ENCODE measurements around the gene FJX1. TPM values are rescaled to one million over a fixed set of nuclear protein-coding genes. Genes with fewer than 3 reads are reported as not detected.
A peak's percentile ranks its signal among the peaks of the same experiment; 100 is the strongest.
"Not testable (repeated sequence)": the region's sequence is repeated elsewhere in the genome, so short reads cannot be mapped to it uniquely, and the experiment has no call there.

The FJX1 gene
- total RNA-seq, 6 experiments from 2014 or later, result 0.79 to 4.2 (median 1.3) TPM

DNA sequence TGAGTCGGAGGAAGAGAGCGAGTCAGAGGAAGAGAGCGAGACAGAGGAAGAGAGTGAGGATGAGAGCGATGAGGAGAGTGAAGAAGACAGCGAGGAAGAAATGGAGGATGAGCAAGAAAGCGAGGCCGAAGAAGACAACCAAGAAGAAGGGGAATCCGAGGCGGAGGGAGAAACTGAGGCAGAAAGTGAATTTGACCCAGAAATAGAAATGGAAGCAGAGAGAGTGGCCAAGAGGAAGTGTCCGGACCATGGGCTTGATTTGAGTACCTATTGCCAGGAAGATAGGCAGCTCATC lies 45.1 kb downstream of the FJX1 start:
- Histone ChIP-seq H3K27ac (peak overlapping the region; percentile 94 to 99 (median 98)), H3K4me1 (peaks cover 0 to 34% (median 7%) of the 10 kb centered on the region in 4 donors), H3K4me3 (peak overlapping the region; percentile 74 to 87 (median 80)), H3K9me3 (no peaks in the 10 kb centered on the region), H3K27me3 (no peaks in the 10 kb centered on the region), H3K36me3 (no peaks in the 10 kb centered on the region)
- TF ChIP-seq, protein P1, sequence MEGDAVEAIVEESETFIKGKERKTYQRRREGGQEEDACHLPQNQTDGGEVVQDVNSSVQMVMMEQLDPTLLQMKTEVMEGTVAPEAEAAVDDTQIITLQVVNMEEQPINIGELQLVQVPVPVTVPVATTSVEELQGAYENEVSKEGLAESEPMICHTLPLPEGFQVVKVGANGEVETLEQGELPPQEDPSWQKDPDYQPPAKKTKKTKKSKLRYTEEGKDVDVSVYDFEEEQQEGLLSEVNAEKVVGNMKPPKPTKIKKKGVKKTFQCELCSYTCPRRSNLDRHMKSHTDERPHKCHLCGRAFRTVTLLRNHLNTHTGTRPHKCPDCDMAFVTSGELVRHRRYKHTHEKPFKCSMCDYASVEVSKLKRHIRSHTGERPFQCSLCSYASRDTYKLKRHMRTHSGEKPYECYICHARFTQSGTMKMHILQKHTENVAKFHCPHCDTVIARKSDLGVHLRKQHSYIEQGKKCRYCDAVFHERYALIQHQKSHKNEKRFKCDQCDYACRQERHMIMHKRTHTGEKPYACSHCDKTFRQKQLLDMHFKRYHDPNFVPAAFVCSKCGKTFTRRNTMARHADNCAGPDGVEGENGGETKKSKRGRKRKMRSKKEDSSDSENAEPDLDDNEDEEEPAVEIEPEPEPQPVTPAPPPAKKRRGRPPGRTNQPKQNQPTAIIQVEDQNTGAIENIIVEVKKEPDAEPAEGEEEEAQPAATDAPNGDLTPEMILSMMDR (IDR thresholded peaks at IDR 0.05), result no peak
- TF ChIP-seq POLR2A (IDR thresholded peaks at IDR 0.05), result no peak
- intact Hi-C loops (cut with DNase I), result no loop called here
- ATAC-seq, result no peak
- WGBS (ENCODE audit: insufficient coverage, low coverage, low lambda C conversion rate, missing lambda C conversion rate), result 66% methylated on average over 10 of the region's 10 CpGs
- no peak for DNase-seq

DNA sequence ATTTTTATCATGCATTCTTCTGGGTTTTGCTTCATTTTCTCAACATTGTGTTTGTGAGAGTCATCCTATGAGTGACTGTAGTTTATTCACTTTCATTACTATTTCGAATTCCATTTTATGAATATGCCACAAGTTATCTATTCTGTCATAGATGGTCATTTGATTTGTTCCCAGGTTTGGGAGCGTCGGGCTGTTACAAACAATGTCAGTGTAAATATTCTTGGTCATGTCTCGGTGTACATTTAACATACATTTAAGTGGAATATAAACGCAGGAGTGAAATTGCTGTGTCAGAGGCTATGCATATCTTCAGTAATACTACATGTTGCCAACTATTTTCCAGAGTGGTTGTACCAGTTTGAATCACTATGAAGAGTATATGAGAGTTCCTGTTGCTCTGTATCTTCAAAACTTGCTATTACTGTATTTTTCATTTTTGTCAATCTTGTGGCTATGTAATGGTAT lies 46.7 kb downstream of the FJX1 start:
- intact Hi-C loops (cut with DNase I), result no loop called here
- Histone ChIP-seq H3K4me1 (peaks cover 0 to 34% (median 3%) of the 10 kb centered on the region in 4 donors), H3K27me3 (no peaks in the 10 kb centered on the region), H3K9me3 (no peaks in the 10 kb centered on the region), H3K4me3 (no peak overlapping the region), H3K36me3 (no peaks in the 10 kb centered on the region), H3K27ac (no peak overlapping the region)
- ATAC-seq, result no peak
- DNase-seq, result no peak
- WGBS (ENCODE audit: insufficient coverage, low coverage, low lambda C conversion rate, missing lambda C conversion rate), result 95% methylated on average over 5 of the region's 5 CpGs
- TF ChIP-seq, protein P1 (IDR thresholded peaks at IDR 0.05), result no peak
- TF ChIP-seq POLR2A (IDR thresholded peaks at IDR 0.05), result no peak

DNA sequence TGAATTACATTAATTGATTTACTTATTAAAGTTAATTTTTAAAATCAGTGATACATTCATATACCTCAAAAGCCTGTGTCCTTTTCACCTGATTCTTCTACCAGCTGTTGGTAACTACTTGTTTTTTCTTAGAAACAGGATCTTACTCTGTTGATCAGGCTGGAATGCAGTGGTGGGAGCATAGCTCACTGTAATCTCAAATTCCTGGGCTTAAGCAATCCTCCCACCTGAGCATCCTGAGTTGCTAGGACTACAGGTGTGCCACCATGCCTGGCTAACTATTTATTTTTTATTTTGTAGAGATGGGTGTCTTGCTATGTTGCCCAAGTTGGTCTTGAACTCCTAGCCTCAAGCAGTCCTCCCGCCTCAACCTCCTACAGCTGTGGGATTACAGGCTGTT lies 49.0 kb downstream of the FJX1 start:
- no peaks in the 10 kb centered on the region for H3K27me3 ChIP-seq
- peaks cover 0 to 38% (median 7%) of the 10 kb centered on the region in 4 donors for H3K4me1 ChIP-seq
- H3K4me3 ChIP-seq, result no peak overlapping the region
- no peaks in the 10 kb centered on the region for H3K36me3 ChIP-seq
- H3K9me3 ChIP-seq, result no peaks in the 10 kb centered on the region
- no peak overlapping the region for H3K27ac ChIP-seq
- ATAC-seq (no peak), DNase-seq (no peak)
- intact Hi-C loops (cut with DNase I), result no loop called here
- WGBS (ENCODE audit: insufficient coverage, low coverage, low lambda C conversion rate, missing lambda C conversion rate), result 100% methylated on average over 1 of the region's 1 CpG
- TF ChIP-seq, protein P1 (IDR thresholded peaks at IDR 0.05), result no peak
- TF ChIP-seq POLR2A (IDR thresholded peaks at IDR 0.05), result no peak

DNA sequence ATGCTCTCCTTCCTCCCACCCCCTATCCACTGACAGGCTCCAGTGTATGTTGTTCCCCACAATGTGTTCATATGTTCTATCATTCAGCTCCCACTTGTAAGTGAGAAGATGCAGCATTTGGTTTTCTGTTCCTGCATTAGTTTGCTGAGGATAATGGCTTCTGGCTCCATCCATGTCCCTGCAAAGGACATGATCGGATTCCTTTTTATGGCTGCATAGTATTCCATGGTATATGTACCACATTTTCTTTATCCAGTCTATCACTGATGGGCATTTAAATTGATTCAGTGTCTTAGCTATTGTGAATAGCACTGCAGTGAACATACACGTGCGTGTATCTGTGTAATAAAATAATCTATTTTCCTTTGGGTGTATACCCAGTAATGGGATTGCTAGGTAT lies 50.1 kb downstream of the FJX1 start:
- H3K27me3 ChIP-seq; H3K36me3 ChIP-seq; H3K9me3 ChIP-seq; DNase-seq; intact Hi-C loops (cut with DNase I); ATAC-seq; H3K4me3 ChIP-seq; H3K27ac ChIP-seq: not testable (repeated sequence)
- H3K4me1 ChIP-seq, result peaks cover 0 to 39% (median 7%) of the 10 kb centered on the region in 4 donors
- 100% methylated on average over 3 of the region's 3 CpGs for WGBS (ENCODE audit: insufficient coverage, low coverage, low lambda C conversion rate, missing lambda C conversion rate)

Other genes with a start within 250 kb of the FJX1 start
- 10 to 100 TPM in 4 of 6 experiments, 1 to 10 TPM in 2; 7.6 to 87.4 (median 13.3) TPM for gene SLC1A2, start 198.9 kb upstream of the FJX1 start, total RNA-seq
- 1 to 10 TPM; 2.0 to 4.2 (median 2.8) TPM for gene PAMR1, start 92.8 kb upstream of the FJX1 start, total RNA-seq
- 10 to 100 TPM; 13.9 to 37.1 (median 31.9) TPM for gene TRIM44, start 44.3 kb downstream of the FJX1 start, total RNA-seq